IMR-90 (cell line): ENCODE measurements around the gene CACNA2D3. TPM values are rescaled to one million over a fixed set of nuclear protein-coding genes. Genes with fewer than 3 reads are reported as not detected.

Source experiments
- ATAC-seq: fragments of 200-7000 bp; cut with Tn5 transposase; 2 replicates; pipeline ENCODE4 v1.9.1; 2020; ENCODE audit warnings: low read depth, mild to moderate bottlenecking, moderate library complexity
- BruUV-seq: library from RNA; stranded (reverse); fragments of 400-500 nt; replicated peaks from 2 replicates; lab custom pipeline; 2021; lab: Mats Ljungman, UMichigan
- CTCF ChIA-PET: fragments of 300-600 bp; formaldehyde crosslinking; extraction: SDS; loops from one replicate; lab custom pipeline; 2021; ENCODE audit warnings: antibody characterized with exemption; lab: Yijun Ruan, JAX
- POLR2A ChIA-PET: fragments of 300-600 bp; sonication (Branson Sonifier 250); formaldehyde crosslinking; loops from one replicate; lab custom pipeline; 2022; ENCODE audit warnings: antibody characterized with exemption; ENCODE audit not compliant: unreplicated experiment; lab: Charles Lee
- DNase-seq: peaks from one replicate; pipeline ENCODE4 v3.0.0; 2013
- H2AFZ ChIP-seq: replicated peaks from 2 replicates; pipeline ENCODE3; 2013; ENCODE audit warnings: low read length, mild to moderate bottlenecking; ENCODE audit not compliant: poor library complexity
- H2AK5ac ChIP-seq: 2 replicates; pipeline ENCODE4 v1.6.1; 2013; ENCODE audit warnings: low read depth, low read length, inconsistent platforms
- H2AK9ac ChIP-seq: replicated peaks from 2 replicates; pipeline ENCODE3; 2013; ENCODE audit warnings: mild to moderate bottlenecking, low read depth, low read length, moderate library complexity; ENCODE audit not compliant: poor library complexity
- H2BK120ac ChIP-seq: 2 replicates; pipeline ENCODE4 v1.6.1; 2013; ENCODE audit warnings: low read depth, low read length, inconsistent platforms
- H2BK15ac ChIP-seq: 3 replicates; pipeline ENCODE4 v1.6.1; 2013; ENCODE audit warnings: low read depth, low read length, inconsistent platforms
- H2BK20ac ChIP-seq: 2 replicates; pipeline ENCODE4 v1.6.1; 2013; ENCODE audit warnings: low read depth, mild to moderate bottlenecking, inconsistent platforms, low read length, moderate library complexity
- H2BK5ac ChIP-seq: 2 replicates; pipeline ENCODE4 v1.6.1; 2013; ENCODE audit warnings: mild to moderate bottlenecking, low read depth, low read length, inconsistent platforms; ENCODE audit not compliant: poor library complexity, severe bottlenecking
- H3K14ac ChIP-seq: replicated peaks from 2 replicates; pipeline ENCODE4 v1.6.1; 2013; ENCODE audit warnings: low read depth, low read length, inconsistent platforms
- H3K18ac ChIP-seq: 2 replicates; pipeline ENCODE4 v1.6.1; 2013; ENCODE audit warnings: low read depth, low read length, control low read depth
- H3K23ac ChIP-seq: 2 replicates; pipeline ENCODE4 v1.6.1; 2013; ENCODE audit warnings: low read depth, low read length, inconsistent platforms
- H3K27ac ChIP-seq: 2 replicates; pipeline ENCODE4 v1.5.1; 2013; ENCODE audit warnings: mild to moderate bottlenecking, control low read depth, low read length; ENCODE audit not compliant: insufficient read depth
- H3K27me3 ChIP-seq: 2 replicates; pipeline ENCODE4 v1.6.1; 2013; ENCODE audit warnings: low read length; ENCODE audit not compliant: control insufficient read depth, insufficient read depth
- H3K36me3 ChIP-seq: 2 replicates; pipeline ENCODE4 v1.6.1; 2013; ENCODE audit warnings: low read length, mixed read lengths; ENCODE audit not compliant: control insufficient read depth, insufficient read depth
- H3K4ac ChIP-seq: 2 replicates; pipeline ENCODE4 v1.6.1; 2013; ENCODE audit warnings: low read depth, low read length, inconsistent platforms
- H3K4me1 ChIP-seq: 2 replicates; pipeline ENCODE4 v1.6.1; 2013; ENCODE audit warnings: low read length, mixed read lengths; ENCODE audit not compliant: control insufficient read depth, insufficient read depth
- H3K4me2 ChIP-seq: 2 replicates; pipeline ENCODE4 v1.6.1; 2013; ENCODE audit warnings: low read depth, mild to moderate bottlenecking, control low read depth, low read length, moderate library complexity
- H3K4me3 ChIP-seq: 2 replicates; pipeline ENCODE4 v1.5.1; 2013; ENCODE audit warnings: low read depth, mild to moderate bottlenecking, control low read depth, low read length, moderate library complexity; ENCODE audit not compliant: insufficient read depth
- H3K56ac ChIP-seq: 2 replicates; pipeline ENCODE4 v1.6.1; 2013; ENCODE audit warnings: low read length, inconsistent platforms; ENCODE audit not compliant: insufficient read depth; ENCODE audit errors: extremely low read depth
- H3K79me1 ChIP-seq, 2 experiments: 2 replicates each; pipeline ENCODE4 v1.6.1; 2013; ENCODE audit warnings: low read length in 2 of 2, inconsistent platforms in 1 of 2, low read depth in 1 of 2
- H3K9ac ChIP-seq: 2 replicates; pipeline ENCODE4 v1.6.1; 2013; ENCODE audit warnings: low read depth, low read length, control low read depth
- H3K9me1 ChIP-seq: 2 replicates; pipeline ENCODE4 v1.6.1; 2013; ENCODE audit warnings: low read length, inconsistent platforms; ENCODE audit not compliant: insufficient read depth
- H3K9me3 ChIP-seq: 2 replicates; pipeline ENCODE4 v1.6.1; 2013; ENCODE audit warnings: low read length; ENCODE audit not compliant: control insufficient read depth, insufficient read depth
- H4K20me1 ChIP-seq: 2 replicates; pipeline ENCODE4 v1.6.1; 2013; ENCODE audit warnings: low read length, inconsistent platforms; ENCODE audit not compliant: insufficient read depth
- H4K5ac ChIP-seq: 2 replicates; pipeline ENCODE4 v1.6.1; 2013; ENCODE audit warnings: mild to moderate bottlenecking, low read depth, low read length, control low read depth
- H4K8ac ChIP-seq, 2 experiments: 2 replicates each; pipeline ENCODE4 v1.6.1; 2013; ENCODE audit warnings: low read depth in 2 of 2, low read length in 2 of 2, control low read depth in 1 of 2, inconsistent platforms in 1 of 2
- H4K91ac ChIP-seq: 2 replicates; pipeline ENCODE4 v1.6.1; 2013; ENCODE audit warnings: low read depth, low read length, inconsistent platforms; ENCODE audit not compliant: insufficient read depth
- NFE2L2 ChIP-seq: fragments of 150-350 bp; IDR thresholded peaks from 2 replicates; pipeline ENCODE4 v1.6.1; 2016; ENCODE audit warnings: low read depth, mild to moderate bottlenecking, low read length
- SMC3 ChIP-seq: fragments of 150-350 bp; IDR thresholded peaks from 2 replicates; pipeline ENCODE4 v1.6.1; 2016; ENCODE audit warnings: low read depth, mild to moderate bottlenecking, antibody characterized with exemption, low read length, moderate library complexity
- USF2 ChIP-seq: fragments of 150-350 bp; IDR thresholded peaks from 2 replicates; pipeline ENCODE4 v1.6.1; 2017; ENCODE audit warnings: mild to moderate bottlenecking, antibody characterized with exemption, low read length, low read depth
- WGBS, 2 experiments: methylation state at CpG; one replicate each; pipeline versions ENCODE4 v1.1.5 to v1.1.7; 2013; ENCODE audit warnings: missing lambda C conversion rate in 2 of 2; ENCODE audit not compliant: insufficient read length in 1 of 2; ENCODE audit errors: extremely low coverage in 2 of 2; 5-methylcytosine and 5-hydroxymethylcytosine counted together
- dilution Hi-C: fragments of 300-500 bp; cut with HindIII; formaldehyde crosslinking; loops from one replicate; pipeline ENCODE4 v1.14.3; 2018; ENCODE audit warnings: low sequenced_read_pairs; ENCODE audit not compliant: unreplicated experiment
- in situ Hi-C: fragments of 300-500 bp; cut with MboI; formaldehyde crosslinking; loops from 3 replicates; pipeline ENCODE4 v1.14.3; 2019; ENCODE audit warnings: low sequenced_read_pairs, inconsistent platforms, mixed read lengths
- intact Hi-C: fragments of 100-400 bp; cut with micrococcal nuclease; formaldehyde crosslinking; loops from 2 replicates; pipeline ENCODE4 v1.10.0; 2022
- polyA plus RNA-seq, 3 experiments: library from polyadenylated mRNA; depleted of rRNA; stranded (reverse); fragments of >200 nt; gene quantifications; 2 replicates each; pipeline ENCODE4 v1.2.3, GENCODE V29; 2012; ENCODE audit warnings: low replicate concordance in 1 of 3
- total RNA-seq: library from RNA; depleted of rRNA; stranded (reverse); fragments of >200 nt; gene quantifications from 2 replicates; pipeline ENCODE4 v1.2.3, GENCODE V29; 2012

The CACNA2D3 gene
- total and polyA plus RNA-seq, 2 of the 4 experiments (the other 2 are of a cell fraction): 0.36 to 0.41 TPM

GRCh38 chr3:54507876-54508460 lies 385.6 kb downstream of the CACNA2D3 start:
- Histone ChIP-seq H4K20me1 (no peaks in the 10 kb centered on the region), H2BK20ac (no peak overlapping the region), H3K9ac (no peak overlapping the region), H2BK15ac (no peak overlapping the region), H3K79me1 (no peaks in the 10 kb centered on the region), H3K4me2 (no peak overlapping the region), H3K4me1 (no peaks in the 10 kb centered on the region), H3K9me1 (no peaks in the 10 kb centered on the region), H3K36me3 (no peaks in the 10 kb centered on the region), H2AK9ac (no peak overlapping the region), H3K4ac (no peak overlapping the region), H3K4me3 (no peak overlapping the region), H2AFZ (no peak overlapping the region), H4K8ac (no peak overlapping the region), H3K18ac (no peak overlapping the region), H2BK5ac (no peak overlapping the region), H3K14ac (no peak overlapping the region), H3K56ac (no peak overlapping the region), H2AK5ac (no peak overlapping the region), H3K9me3 (peaks cover 3% of the 10 kb centered on the region; the same call in 1 of the 2 replicates), H4K91ac (no peak overlapping the region), H3K27ac (no peak overlapping the region), H3K23ac (no peak overlapping the region), H2BK120ac (no peak overlapping the region), H3K27me3 (no peaks in the 10 kb centered on the region), H4K5ac (no peak overlapping the region)
- ATAC-seq (no peak), DNase-seq (no peak)
- POLR2A ChIA-PET: no interaction called here
- TF ChIP-seq NFE2L2: no peak
- TF ChIP-seq SMC3: no peak
- no peak for TF ChIP-seq USF2
- dilution Hi-C loops (no loop called here), in situ Hi-C loops (no loop called here), intact Hi-C loops (no loop called here)
- CTCF ChIA-PET: no interaction called here
- no CpG with 5 or more reads among the region's 1 CpG for WGBS, 2 experiments
- BruUV-seq: no TSS peak
